T-helper 2 cell treated with Interferon-gamma antibody and Interleukin-4, amounts not matched to agents 100 ng/mL and 5 ng/mL, for 36 hours (primary cell): ENCODE measurements around the gene TAF1C. TPM values are rescaled to one million over a fixed set of nuclear protein-coding genes. Genes with fewer than 3 reads are reported as not detected.
"Not testable (repeated sequence)": the region's sequence is repeated elsewhere in the genome, so short reads cannot be mapped to it uniquely, and the experiment has no call there.

Experiments
- intact Hi-C: fragments of 100-400 bp; cut with micrococcal nuclease; formaldehyde crosslinking; loops from one replicate; pipeline ENCODE4 v1.15.1; 2023
- total RNA-seq: library from RNA; stranded (reverse); gene quantifications from 2 replicates; pipeline ENCODE4 v1.2.3, GENCODE V29; 2022

The TAF1C gene
- total RNA-seq, 1 donor from 2014 or later, result 58.4 TPM

GRCh38 chr16:84212631-84213030 lies 25.8 kb upstream of the TAF1C start:
- intact Hi-C loops, result no loop called here

- intact Hi-C loops, result no loop called here
Observed at GRCh38 chr16:84212154-84212553, 25.3 kb upstream of the TAF1C start.

GRCh38 chr16:84209989-84210388 lies 23.1 kb upstream of the TAF1C start:
- intact Hi-C loops, result no loop called here

- intact Hi-C loops, result no loop called here
Observed at GRCh38 chr16:84207879-84208278, 21.0 kb upstream of the TAF1C start.

- intact Hi-C loops, result no loop called here
Observed at GRCh38 chr16:84207251-84207650, 20.4 kb upstream of the TAF1C start.

- intact Hi-C loops, result no loop called here
Observed at GRCh38 chr16:84205976-84206691, 19.3 kb upstream of the TAF1C start.

- intact Hi-C loops, result not testable (repeated sequence)
Observed at GRCh38 chr16:84205123-84205522, 18.3 kb upstream of the TAF1C start.

GRCh38 chr16:84204551-84204950 lies 17.7 kb upstream of the TAF1C start:
- intact Hi-C loops, result not testable (repeated sequence)

- intact Hi-C loops, result no loop called here
Observed at GRCh38 chr16:84199861-84200260, 13.0 kb upstream of the TAF1C start.

- intact Hi-C loops, result no loop called here
Observed at GRCh38 chr16:84199097-84199496, 12.2 kb upstream of the TAF1C start.

GRCh38 chr16:84198401-84198800 lies 11.5 kb upstream of the TAF1C start:
- intact Hi-C loops, result no loop called here

GRCh38 chr16:84197466-84198128 lies 10.7 kb upstream of the TAF1C start:
- intact Hi-C loops, result no loop called here

- intact Hi-C loops, result no loop called here
Observed at GRCh38 chr16:84196727-84197394, 10.0 kb upstream of the TAF1C start.

GRCh38 chr16:84196101-84196500 lies 9.2 kb upstream of the TAF1C start:
- intact Hi-C loops, result no loop called here

GRCh38 chr16:84195201-84196093 lies 8.6 kb upstream of the TAF1C start:
- intact Hi-C loops, result no loop called here

- intact Hi-C loops, result no loop called here
Observed at GRCh38 chr16:84194470-84195200, 7.8 kb upstream of the TAF1C start.

GRCh38 chr16:84194018-84194417 lies 7.2 kb upstream of the TAF1C start:
- intact Hi-C loops, result no loop called here

- intact Hi-C loops, result no loop called here
Observed at GRCh38 chr16:84193480-84193879, 6.6 kb upstream of the TAF1C start.

- intact Hi-C loops, result no loop called here
Observed at GRCh38 chr16:84191466-84191865, 4.6 kb upstream of the TAF1C start.

- intact Hi-C loops, result no loop called here
Observed at GRCh38 chr16:84190731-84191388, 4.0 kb upstream of the TAF1C start, which contains the start of gene ADAD2. TSS of gene ADAD2 (plus strand) at chr16:84191157. CDS start at chr16:84191231, 74 bp downstream.
